ENCODE measurements around the gene NOS2.

The NOS2 gene

GRCh38 chr17:27788919-27789318 is 11.4 kb downstream of the NOS2 start:
- Histone ChIP-seq H3K4me2 (no peak overlapping the region), H3K36me3 (no peaks in the 10 kb centered on the region), H3K9ac (no peak overlapping the region), H3K27me3 (peaks cover 17% of the 10 kb centered on the region), H3K4me3 (no peak overlapping the region), H3K4me1 (peaks cover 31% of the 10 kb centered on the region), H3K27ac (no peak overlapping the region), H3K9me3 (no peaks in the 10 kb centered on the region), H4K20me1 (no peaks in the 10 kb centered on the region)
- TF ChIP-seq Cebpa-rat (IDR thresholded peaks at IDR 0.05): no peak

- TF ChIP-seq Cebpa-rat (IDR thresholded peaks at IDR 0.05): no peak
- Histone ChIP-seq H3K27ac (peak overlapping the region; percentile 89), H3K9me3 (no peaks in the 10 kb centered on the region), H3K4me1 (peaks cover 50% of the 10 kb centered on the region), H3K36me3 (peaks cover 10% of the 10 kb centered on the region), H3K4me2 (peak overlapping the region; percentile 90), H3K4me3 (no peak overlapping the region), H4K20me1 (no peaks in the 10 kb centered on the region), H3K9ac (peak overlapping the region; percentile 69), H3K27me3 (no peaks in the 10 kb centered on the region)
Observed at GRCh38 chr17:27783440-27784350, 16.6 kb downstream of the NOS2 start.

- Histone ChIP-seq H3K4me1 (peaks cover 58% of the 10 kb centered on the region), H3K27ac (peak overlapping the region; percentile 89), H3K36me3 (peaks cover 10% of the 10 kb centered on the region), H3K27me3 (no peaks in the 10 kb centered on the region), H3K4me2 (peak overlapping the region; percentile 90), H3K4me3 (peak overlapping the region; percentile 21), H3K9me3 (no peaks in the 10 kb centered on the region), H4K20me1 (no peaks in the 10 kb centered on the region), H3K9ac (peak overlapping the region; percentile 69)
- no peak for TF ChIP-seq Cebpa-rat (IDR thresholded peaks at IDR 0.05)
Observed at GRCh38 chr17:27782791-27783206, 17.5 kb downstream of the NOS2 start.

- peak overlapping the region; percentile 89 for H3K27ac ChIP-seq
Observed at GRCh38 chr17:27780828-27781404, 19.4 kb downstream of the NOS2 start.

GRCh38 chr17:27780092-27780827 is 20.1 kb downstream of the NOS2 start:
- Histone ChIP-seq H3K9ac (no peak overlapping the region), H3K36me3 (peaks cover 10% of the 10 kb centered on the region), H3K9me3 (no peaks in the 10 kb centered on the region), H3K27me3 (no peaks in the 10 kb centered on the region), H3K4me2 (no peak overlapping the region), H3K4me1 (peaks cover 70% of the 10 kb centered on the region), H4K20me1 (no peaks in the 10 kb centered on the region), H3K27ac (peak overlapping the region; percentile 89), H3K4me3 (no peak overlapping the region)
- TF ChIP-seq Cebpa-rat (IDR thresholded peaks at IDR 0.05): no peak

More at GRCh38 chr17:27780828-27781404, 19.4 kb downstream of the NOS2 start:
- H3K27me3 ChIP-seq: no peaks in the 10 kb centered on the region
- H3K4me1 ChIP-seq: peaks cover 70% of the 10 kb centered on the region
- H3K9ac ChIP-seq: no peak overlapping the region
- TF ChIP-seq Cebpa-rat (IDR thresholded peaks at IDR 0.05): no peak
- H3K9me3 ChIP-seq: no peaks in the 10 kb centered on the region
- no peak overlapping the region for H3K4me3 ChIP-seq
- peak overlapping the region; percentile 14; the same call in 1 of the 2 replicates for H3K4me2 ChIP-seq
- no peaks in the 10 kb centered on the region for H4K20me1 ChIP-seq
- H3K36me3 ChIP-seq: peaks cover 10% of the 10 kb centered on the region

- H3K4me2 ChIP-seq: no peak overlapping the region
- no peak for TF ChIP-seq Cebpa-rat (IDR thresholded peaks at IDR 0.05)
- H3K4me1 ChIP-seq: peaks cover 55% of the 10 kb centered on the region
- peaks cover 10% of the 10 kb centered on the region for H3K36me3 ChIP-seq
- H4K20me1 ChIP-seq: no peaks in the 10 kb centered on the region
- no peaks in the 10 kb centered on the region for H3K27me3 ChIP-seq
- H3K4me3 ChIP-seq: no peak overlapping the region
- no peak overlapping the region for H3K27ac ChIP-seq
- H3K9me3 ChIP-seq: no peaks in the 10 kb centered on the region
- no peak overlapping the region for H3K9ac ChIP-seq
Observed at GRCh38 chr17:27778183-27778582, 22.1 kb downstream of the NOS2 start.

- no peaks in the 10 kb centered on the region for H3K27me3 ChIP-seq
- H3K4me1 ChIP-seq: peaks cover 44% of the 10 kb centered on the region
- H3K36me3 ChIP-seq: peaks cover 10% of the 10 kb centered on the region
- peak overlapping the region; percentile 29; the same call in 1 of the 2 replicates for H3K4me2 ChIP-seq
- no peak for TF ChIP-seq Cebpa-rat (IDR thresholded peaks at IDR 0.05)
- no peak overlapping the region for H3K9ac ChIP-seq
- 0 out of 2 replicates have a peak overlapping the region, but pooled peaks have one; percentile 2 for H3K27ac ChIP-seq
- no peaks in the 10 kb centered on the region for H3K9me3 ChIP-seq
- no peaks in the 10 kb centered on the region for H4K20me1 ChIP-seq
- no peak overlapping the region for H3K4me3 ChIP-seq
Observed at GRCh38 chr17:27776882-27777624, 23.3 kb downstream of the NOS2 start.

GRCh38 chr17:27771586-27771985 is 28.7 kb downstream of the NOS2 start:
- no peaks in the 10 kb centered on the region for H3K9me3 ChIP-seq
- no peaks in the 10 kb centered on the region for H3K27me3 ChIP-seq
- H3K4me3 ChIP-seq: no peak overlapping the region
- TF ChIP-seq Cebpa-rat (IDR thresholded peaks at IDR 0.05): no peak
- H4K20me1 ChIP-seq: no peaks in the 10 kb centered on the region
- H3K27ac ChIP-seq: no peak overlapping the region
- H3K4me1 ChIP-seq: peaks cover 5% of the 10 kb centered on the region; the same call in 1 of the 2 replicates
- no peak overlapping the region for H3K4me2 ChIP-seq
- no peaks in the 10 kb centered on the region for H3K36me3 ChIP-seq
- no peak overlapping the region for H3K9ac ChIP-seq

- H4K20me1 ChIP-seq: no peaks in the 10 kb centered on the region
- no peak overlapping the region for H3K4me2 ChIP-seq
- no peaks in the 10 kb centered on the region for H3K27me3 ChIP-seq
- H3K27ac ChIP-seq: no peak overlapping the region
- H3K9ac ChIP-seq: no peak overlapping the region
- no peaks in the 10 kb centered on the region for H3K9me3 ChIP-seq
- no peak overlapping the region for H3K4me3 ChIP-seq
- no peaks in the 10 kb centered on the region for H3K36me3 ChIP-seq
- no peak for TF ChIP-seq Cebpa-rat (IDR thresholded peaks at IDR 0.05)
- H3K4me1 ChIP-seq: peaks cover 5% of the 10 kb centered on the region; the same call in 1 of the 2 replicates
Observed at GRCh38 chr17:27770877-27771276, 29.5 kb downstream of the NOS2 start.

Data from BLaER1 (cell line).